Activated CD4-positive, alpha-beta T cell treated with anti-CD3 and anti-CD28 coated beads, Interleukin-2, amount 50 U/mL, for 16 hours (primary cell): ENCODE results near the gene GOLGA5.
"Not testable (repeated sequence)": the region's sequence is repeated elsewhere in the genome, so short reads cannot be mapped to it uniquely, and the experiment has no call there.

Source experiments
- DNase-seq: peaks from one replicate; pipeline ENCODE4 v3.0.0-alpha.2; 2020

Gene GOLGA5

GRCh38 chr14:92793709-92794546 is at the start of gene GOLGA5:
TSS of gene GOLGA5 (plus strand) at chr14:92794305. CDS start at chr14:92797438, 3,133 bp downstream.
- peak; percentile 97 for DNase-seq

GRCh38 chr14:92747701-92748258 is 46.3 kb upstream of the GOLGA5 start:
- no peak for DNase-seq

- peak; percentile 89 for DNase-seq
These were observed 45.7 kb upstream of the GOLGA5 start, which contains the start of gene LGMN for GRCh38 chr14:92748259-92749016. TSS of gene LGMN (minus strand) at chr14:92748627. CDS start at chr14:92732786, 15,841 bp downstream.

- not testable (repeated sequence) for DNase-seq
These were observed 43.8 kb upstream of the GOLGA5 start for GRCh38 chr14:92750222-92750728.

- no peak for DNase-seq
These were observed 43.1 kb upstream of the GOLGA5 start for GRCh38 chr14:92750994-92751400.

GRCh38 chr14:92751819-92752218 is 42.3 kb upstream of the GOLGA5 start:
- no peak for DNase-seq

- DNase-seq: no peak
These were observed 40.9 kb upstream of the GOLGA5 start for GRCh38 chr14:92753250-92753649.

GRCh38 chr14:92754966-92755365 is 39.1 kb upstream of the GOLGA5 start:
- no peak for DNase-seq

GRCh38 chr14:92755495-92755894 is 38.6 kb upstream of the GOLGA5 start:
- DNase-seq: no peak

GRCh38 chr14:92756446-92756845 is 37.7 kb upstream of the GOLGA5 start:
- DNase-seq: no peak

GRCh38 chr14:92759300-92759678 is 34.8 kb upstream of the GOLGA5 start:
- no peak for DNase-seq

GRCh38 chr14:92759679-92760523 is 34.2 kb upstream of the GOLGA5 start:
- no peak for DNase-seq

GRCh38 chr14:92760524-92760805 is 33.6 kb upstream of the GOLGA5 start:
- DNase-seq: no peak

- DNase-seq: not testable (repeated sequence)
These were observed 30.2 kb upstream of the GOLGA5 start for GRCh38 chr14:92763666-92764631.

- DNase-seq: peak; percentile 93
These were observed 25.9 kb upstream of the GOLGA5 start for GRCh38 chr14:92768236-92768635.

GRCh38 chr14:92768795-92769194 is 25.3 kb upstream of the GOLGA5 start:
- DNase-seq: no peak

GRCh38 chr14:92770484-92770883 is 23.6 kb upstream of the GOLGA5 start:
- DNase-seq: peak; percentile 85

- no peak for DNase-seq
These were observed 19.5 kb upstream of the GOLGA5 start for GRCh38 chr14:92774572-92774971.

- peak; percentile 90 for DNase-seq
These were observed 18.8 kb upstream of the GOLGA5 start for GRCh38 chr14:92775292-92775691.

- DNase-seq: peak; percentile 25
These were observed 15.1 kb upstream of the GOLGA5 start for GRCh38 chr14:92778868-92779565.
